ENCODE data around the gene LSAMP.

DNA sequence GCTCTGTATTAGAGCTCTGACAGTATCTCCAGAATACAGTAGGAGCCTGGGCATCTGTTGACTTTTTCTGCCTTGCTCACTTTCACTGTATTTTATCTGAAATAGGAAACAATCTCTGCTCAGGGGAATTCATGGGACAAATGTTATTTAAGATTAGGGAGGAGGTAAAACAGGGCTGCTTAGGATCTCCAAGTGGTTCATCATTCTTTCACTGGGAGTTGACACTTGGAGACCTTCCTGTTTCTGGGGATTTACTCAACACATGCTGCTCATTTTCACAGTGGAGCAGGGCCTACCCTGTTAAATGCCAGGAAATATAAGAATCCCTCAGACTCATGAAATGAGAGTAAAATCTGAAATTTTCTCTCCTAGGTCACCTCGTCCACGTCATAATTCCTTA is 636.5 kb downstream of the LSAMP start:
- TF ChIP-seq, protein P1, sequence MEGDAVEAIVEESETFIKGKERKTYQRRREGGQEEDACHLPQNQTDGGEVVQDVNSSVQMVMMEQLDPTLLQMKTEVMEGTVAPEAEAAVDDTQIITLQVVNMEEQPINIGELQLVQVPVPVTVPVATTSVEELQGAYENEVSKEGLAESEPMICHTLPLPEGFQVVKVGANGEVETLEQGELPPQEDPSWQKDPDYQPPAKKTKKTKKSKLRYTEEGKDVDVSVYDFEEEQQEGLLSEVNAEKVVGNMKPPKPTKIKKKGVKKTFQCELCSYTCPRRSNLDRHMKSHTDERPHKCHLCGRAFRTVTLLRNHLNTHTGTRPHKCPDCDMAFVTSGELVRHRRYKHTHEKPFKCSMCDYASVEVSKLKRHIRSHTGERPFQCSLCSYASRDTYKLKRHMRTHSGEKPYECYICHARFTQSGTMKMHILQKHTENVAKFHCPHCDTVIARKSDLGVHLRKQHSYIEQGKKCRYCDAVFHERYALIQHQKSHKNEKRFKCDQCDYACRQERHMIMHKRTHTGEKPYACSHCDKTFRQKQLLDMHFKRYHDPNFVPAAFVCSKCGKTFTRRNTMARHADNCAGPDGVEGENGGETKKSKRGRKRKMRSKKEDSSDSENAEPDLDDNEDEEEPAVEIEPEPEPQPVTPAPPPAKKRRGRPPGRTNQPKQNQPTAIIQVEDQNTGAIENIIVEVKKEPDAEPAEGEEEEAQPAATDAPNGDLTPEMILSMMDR (IDR thresholded peaks at IDR 0.05): no peak
- TF ChIP-seq CREB1 (CRISPR knock-in tag; IDR thresholded peaks at IDR 0.05): no peak
- TF ChIP-seq TP53 (CRISPR knock-in tag; IDR thresholded peaks at IDR 0.05): no peak
- TF ChIP-seq, protein P2, sequence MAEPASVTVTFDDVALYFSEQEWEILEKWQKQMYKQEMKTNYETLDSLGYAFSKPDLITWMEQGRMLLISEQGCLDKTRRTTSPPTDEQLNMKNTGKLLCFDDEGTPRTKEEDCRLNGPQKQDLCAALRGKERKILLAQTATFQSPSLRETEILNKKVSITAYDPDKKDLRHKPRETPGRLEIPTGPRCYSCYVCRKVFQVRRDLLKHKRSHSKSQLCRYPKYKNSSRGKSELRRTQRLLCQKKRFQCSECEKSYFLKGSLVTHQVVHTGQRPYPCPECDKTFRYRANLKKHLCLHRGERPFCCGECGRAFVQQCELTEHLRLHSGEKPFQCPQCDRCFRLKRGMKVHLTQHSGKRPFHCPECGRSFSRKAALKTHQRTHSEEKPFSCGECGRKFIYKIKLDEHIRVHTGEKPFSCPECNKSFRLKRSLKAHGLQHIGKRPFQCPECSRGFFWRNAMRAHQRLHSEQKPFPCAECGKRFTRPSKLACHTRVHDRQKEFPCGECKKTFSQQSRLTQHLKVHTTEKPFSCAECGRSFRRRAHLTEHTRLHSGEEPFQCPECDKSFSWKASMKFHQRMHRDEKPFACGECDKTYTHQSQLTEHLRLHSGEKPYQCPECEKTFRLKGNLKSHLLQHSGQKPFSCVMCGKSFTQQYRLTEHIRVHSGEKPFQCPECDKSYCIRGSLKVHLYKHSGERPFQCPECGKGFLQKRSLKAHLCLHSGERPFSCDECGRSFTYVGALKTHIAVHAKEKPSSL (CRISPR knock-in tag; conservative IDR thresholded peaks at IDR 0.05): no peak
